NT2/D1 (cell line): ENCODE measurements around the gene SCARB1.

Experiments
- DNase-seq: peaks from one replicate; pipeline ENCODE4 v3.0.0-alpha.2; 2011; ENCODE audit warnings: low read depth, low spot score
- H3K27me3 ChIP-seq: 2 replicates; pipeline ENCODE4 v1.6.0; 2011; ENCODE audit warnings: mild to moderate bottlenecking; ENCODE audit not compliant: insufficient read length, insufficient read depth
- H3K36me3 ChIP-seq: 2 replicates; pipeline ENCODE4 v1.6.1; 2011; ENCODE audit warnings: mild to moderate bottlenecking, low read length, mixed read lengths; ENCODE audit not compliant: insufficient read depth, insufficient read length
- H3K4me1 ChIP-seq: 2 replicates; pipeline ENCODE4 v1.5.1; 2011; ENCODE audit not compliant: insufficient read depth, insufficient read length
- H3K4me3 ChIP-seq: 2 replicates; pipeline ENCODE4 v1.5.1; 2011; ENCODE audit warnings: low read depth; ENCODE audit not compliant: insufficient read length
- H3K9ac ChIP-seq: 2 replicates; pipeline ENCODE4 v1.6.0; 2011; ENCODE audit warnings: low read depth; ENCODE audit not compliant: insufficient read length
- H3K9me3 ChIP-seq: 2 replicates; pipeline ENCODE4 v1.5.1; 2011; ENCODE audit warnings: mild to moderate bottlenecking, low read length; ENCODE audit not compliant: insufficient read depth
- SUZ12 ChIP-seq: IDR thresholded peaks from 2 replicates; pipeline ENCODE4 v1.6.1; 2011; ENCODE audit not compliant: insufficient read length, insufficient read depth; ENCODE audit errors: extremely low read depth
- YY1 ChIP-seq: IDR thresholded peaks from 2 replicates; pipeline ENCODE4 v1.6.1; 2011; ENCODE audit not compliant: insufficient read length, insufficient read depth
- ZNF274 ChIP-seq: IDR thresholded peaks from 2 replicates; pipeline ENCODE4 v1.6.1; 2011; ENCODE audit warnings: mild to moderate bottlenecking, low read depth, low read length

Gene SCARB1

GRCh38 chr12:124772289-124773170, 91.1 kb downstream of the SCARB1 start:
- TF ChIP-seq SUZ12 (no peak), ZNF274 (no peak), YY1 (no peak)
- H3K4me1 ChIP-seq: peaks cover 8% of the 10 kb centered on the region
- H3K4me3 ChIP-seq: no peak overlapping the region
- no peaks in the 10 kb centered on the region for H3K36me3 ChIP-seq
- H3K9me3 ChIP-seq: 0 out of 2 replicates have a peak, but pooled peaks cover 5% of the 10 kb centered on the region
- DNase-seq: no peak
- H3K9ac ChIP-seq: peak overlapping the region; percentile 28
- H3K27me3 ChIP-seq: peaks cover 15% of the 10 kb centered on the region

GRCh38 chr12:124771462-124772288, 92.0 kb downstream of the SCARB1 start:
- Histone ChIP-seq H3K27me3 (peaks cover 15% of the 10 kb centered on the region), H3K4me3 (no peak overlapping the region), H3K9me3 (0 out of 2 replicates have a peak, but pooled peaks cover 5% of the 10 kb centered on the region), H3K4me1 (peaks cover 14% of the 10 kb centered on the region), H3K36me3 (no peaks in the 10 kb centered on the region), H3K9ac (peak overlapping the region; percentile 28)
- peak; percentile 70 for DNase-seq
- no peak for TF ChIP-seq SUZ12
- no peak for TF ChIP-seq YY1
- TF ChIP-seq ZNF274: no peak

- TF ChIP-seq SUZ12: no peak
- TF ChIP-seq YY1: no peak
- no peak for TF ChIP-seq ZNF274
Measured at GRCh38 chr12:124770728-124771127, 92.9 kb downstream of the SCARB1 start.

GRCh38 chr12:124769881-124770512, 93.7 kb downstream of the SCARB1 start:
- no peak for DNase-seq
- Histone ChIP-seq H3K9ac (no peak overlapping the region), H3K36me3 (no peaks in the 10 kb centered on the region), H3K4me3 (no peak overlapping the region), H3K27me3 (peaks cover 15% of the 10 kb centered on the region), H3K9me3 (peaks cover 15% of the 10 kb centered on the region), H3K4me1 (peaks cover 14% of the 10 kb centered on the region)
- TF ChIP-seq ZNF274 (no peak), SUZ12 (no peak), YY1 (no peak)

More at GRCh38 chr12:124770728-124771127, 92.9 kb downstream of the SCARB1 start:
- DNase-seq: no peak
- peaks cover 9% of the 10 kb centered on the region; the same call in 1 of the 2 replicates for H3K9me3 ChIP-seq
- H3K4me3 ChIP-seq: no peak overlapping the region
- H3K9ac ChIP-seq: peak overlapping the region; percentile 43
- H3K36me3 ChIP-seq: no peaks in the 10 kb centered on the region
- peaks cover 14% of the 10 kb centered on the region for H3K4me1 ChIP-seq
- H3K27me3 ChIP-seq: peaks cover 15% of the 10 kb centered on the region

- Histone ChIP-seq H3K27me3 (peaks cover 15% of the 10 kb centered on the region), H3K4me1 (peaks cover 14% of the 10 kb centered on the region), H3K9ac (no peak overlapping the region), H3K9me3 (peaks cover 20% of the 10 kb centered on the region), H3K36me3 (no peaks in the 10 kb centered on the region), H3K4me3 (no peak overlapping the region)
- DNase-seq: no peak
- TF ChIP-seq SUZ12: no peak
- TF ChIP-seq ZNF274: no peak
- no peak for TF ChIP-seq YY1
Measured at GRCh38 chr12:124769163-124769530, 94.5 kb downstream of the SCARB1 start.

GRCh38 chr12:124768452-124769162, 95.1 kb downstream of the SCARB1 start:
- TF ChIP-seq YY1: no peak
- TF ChIP-seq SUZ12: no peak
- no peak for TF ChIP-seq ZNF274
- H3K4me1 ChIP-seq: peaks cover 14% of the 10 kb centered on the region
- H3K27me3 ChIP-seq: peaks cover 15% of the 10 kb centered on the region
- no peak overlapping the region for H3K4me3 ChIP-seq
- no peak overlapping the region for H3K9ac ChIP-seq
- no peaks in the 10 kb centered on the region for H3K36me3 ChIP-seq
- DNase-seq: no peak
- H3K9me3 ChIP-seq: peaks cover 26% of the 10 kb centered on the region
